IMR-90 (cell line): ENCODE results near the gene FOXP1. TPM values are rescaled to one million over a fixed set of nuclear protein-coding genes. Genes with fewer than 3 reads are reported as not detected.
A peak's percentile ranks its signal among the peaks of the same experiment; 100 is the strongest.

ENCODE experiments used
- ATAC-seq: fragments of 200-7000 bp; cut with Tn5 transposase; 2 replicates; pipeline ENCODE4 v1.9.1; 2020; ENCODE audit warnings: low read depth, mild to moderate bottlenecking, moderate library complexity
- BruUV-seq: library from RNA; stranded (reverse); fragments of 400-500 nt; replicated peaks from 2 replicates; lab custom pipeline; 2021; lab: Mats Ljungman, UMichigan
- CTCF ChIA-PET: fragments of 300-600 bp; formaldehyde crosslinking; extraction: SDS; loops from one replicate; lab custom pipeline; 2021; ENCODE audit warnings: antibody characterized with exemption; lab: Yijun Ruan, JAX
- POLR2A ChIA-PET: fragments of 300-600 bp; sonication (Branson Sonifier 250); formaldehyde crosslinking; loops from one replicate; lab custom pipeline; 2022; ENCODE audit warnings: antibody characterized with exemption; ENCODE audit not compliant: unreplicated experiment; lab: Charles Lee
- DNase-seq: peaks from one replicate; pipeline ENCODE4 v3.0.0; 2013
- H2AFZ ChIP-seq: replicated peaks from 2 replicates; pipeline ENCODE3; 2013; ENCODE audit warnings: low read length, mild to moderate bottlenecking; ENCODE audit not compliant: poor library complexity
- H2AK5ac ChIP-seq: 2 replicates; pipeline ENCODE4 v1.6.1; 2013; ENCODE audit warnings: low read depth, low read length, inconsistent platforms
- H2AK9ac ChIP-seq: replicated peaks from 2 replicates; pipeline ENCODE3; 2013; ENCODE audit warnings: mild to moderate bottlenecking, low read depth, low read length, moderate library complexity; ENCODE audit not compliant: poor library complexity
- H2BK120ac ChIP-seq: 2 replicates; pipeline ENCODE4 v1.6.1; 2013; ENCODE audit warnings: low read depth, low read length, inconsistent platforms
- H2BK15ac ChIP-seq: 3 replicates; pipeline ENCODE4 v1.6.1; 2013; ENCODE audit warnings: low read depth, low read length, inconsistent platforms
- H2BK20ac ChIP-seq: 2 replicates; pipeline ENCODE4 v1.6.1; 2013; ENCODE audit warnings: low read depth, mild to moderate bottlenecking, inconsistent platforms, low read length, moderate library complexity
- H2BK5ac ChIP-seq: 2 replicates; pipeline ENCODE4 v1.6.1; 2013; ENCODE audit warnings: mild to moderate bottlenecking, low read depth, low read length, inconsistent platforms; ENCODE audit not compliant: poor library complexity, severe bottlenecking
- H3K14ac ChIP-seq: replicated peaks from 2 replicates; pipeline ENCODE4 v1.6.1; 2013; ENCODE audit warnings: low read depth, low read length, inconsistent platforms
- H3K18ac ChIP-seq: 2 replicates; pipeline ENCODE4 v1.6.1; 2013; ENCODE audit warnings: low read depth, low read length, control low read depth
- H3K23ac ChIP-seq: 2 replicates; pipeline ENCODE4 v1.6.1; 2013; ENCODE audit warnings: low read depth, low read length, inconsistent platforms
- H3K27ac ChIP-seq: 2 replicates; pipeline ENCODE4 v1.5.1; 2013; ENCODE audit warnings: mild to moderate bottlenecking, control low read depth, low read length; ENCODE audit not compliant: insufficient read depth
- H3K27me3 ChIP-seq: 2 replicates; pipeline ENCODE4 v1.6.1; 2013; ENCODE audit warnings: low read length; ENCODE audit not compliant: control insufficient read depth, insufficient read depth
- H3K36me3 ChIP-seq: 2 replicates; pipeline ENCODE4 v1.6.1; 2013; ENCODE audit warnings: low read length, mixed read lengths; ENCODE audit not compliant: control insufficient read depth, insufficient read depth
- H3K4ac ChIP-seq: 2 replicates; pipeline ENCODE4 v1.6.1; 2013; ENCODE audit warnings: low read depth, low read length, inconsistent platforms
- H3K4me1 ChIP-seq: 2 replicates; pipeline ENCODE4 v1.6.1; 2013; ENCODE audit warnings: low read length, mixed read lengths; ENCODE audit not compliant: control insufficient read depth, insufficient read depth
- H3K4me2 ChIP-seq: 2 replicates; pipeline ENCODE4 v1.6.1; 2013; ENCODE audit warnings: low read depth, mild to moderate bottlenecking, control low read depth, low read length, moderate library complexity
- H3K4me3 ChIP-seq: 2 replicates; pipeline ENCODE4 v1.5.1; 2013; ENCODE audit warnings: low read depth, mild to moderate bottlenecking, control low read depth, low read length, moderate library complexity; ENCODE audit not compliant: insufficient read depth
- H3K56ac ChIP-seq: 2 replicates; pipeline ENCODE4 v1.6.1; 2013; ENCODE audit warnings: low read length, inconsistent platforms; ENCODE audit not compliant: insufficient read depth; ENCODE audit errors: extremely low read depth
- H3K79me1 ChIP-seq, 2 experiments: 2 replicates each; pipeline ENCODE4 v1.6.1; 2013; ENCODE audit warnings: low read length in 2 of 2, inconsistent platforms in 1 of 2, low read depth in 1 of 2
- H3K9ac ChIP-seq: 2 replicates; pipeline ENCODE4 v1.6.1; 2013; ENCODE audit warnings: low read depth, low read length, control low read depth
- H3K9me1 ChIP-seq: 2 replicates; pipeline ENCODE4 v1.6.1; 2013; ENCODE audit warnings: low read length, inconsistent platforms; ENCODE audit not compliant: insufficient read depth
- H3K9me3 ChIP-seq: 2 replicates; pipeline ENCODE4 v1.6.1; 2013; ENCODE audit warnings: low read length; ENCODE audit not compliant: control insufficient read depth, insufficient read depth
- H4K20me1 ChIP-seq: 2 replicates; pipeline ENCODE4 v1.6.1; 2013; ENCODE audit warnings: low read length, inconsistent platforms; ENCODE audit not compliant: insufficient read depth
- H4K5ac ChIP-seq: 2 replicates; pipeline ENCODE4 v1.6.1; 2013; ENCODE audit warnings: mild to moderate bottlenecking, low read depth, low read length, control low read depth
- H4K8ac ChIP-seq, 2 experiments: 2 replicates each; pipeline ENCODE4 v1.6.1; 2013; ENCODE audit warnings: low read depth in 2 of 2, low read length in 2 of 2, control low read depth in 1 of 2, inconsistent platforms in 1 of 2
- H4K91ac ChIP-seq: 2 replicates; pipeline ENCODE4 v1.6.1; 2013; ENCODE audit warnings: low read depth, low read length, inconsistent platforms; ENCODE audit not compliant: insufficient read depth
- CEBPB ChIP-seq: IDR thresholded peaks from 2 replicates; pipeline ENCODE4 v1.6.1; 2012; ENCODE audit warnings: low read depth, low read length, improper control_type of control experiment
- CHD1 ChIP-seq: IDR thresholded peaks from 2 replicates; pipeline ENCODE4 v1.6.1; 2012; ENCODE audit warnings: low read depth, low read length, improper control_type of control experiment
- CTCF ChIP-seq: conservative IDR thresholded peaks from 2 replicates; pipeline ENCODE4 v1.5.1; 2012; ENCODE audit warnings: mild to moderate bottlenecking, low read depth, low read length, improper control_type of control experiment
- MAFK ChIP-seq: IDR thresholded peaks from 2 replicates; pipeline ENCODE4 v1.6.1; 2012; ENCODE audit warnings: low read depth, low read length, improper control_type of control experiment
- MAZ ChIP-seq: IDR thresholded peaks from 2 replicates; pipeline ENCODE4 v1.6.1; 2012; ENCODE audit warnings: low read depth, mild to moderate bottlenecking, low read length, improper control_type of control experiment, moderate library complexity, borderline replicate concordance
- MXI1 ChIP-seq: IDR thresholded peaks from 2 replicates; pipeline ENCODE4 v1.6.1; 2012; ENCODE audit warnings: low read depth, mild to moderate bottlenecking, low read length, moderate library complexity, borderline replicate concordance
- RAD21 ChIP-seq: IDR thresholded peaks from 2 replicates; pipeline ENCODE4 v1.6.1; 2012; ENCODE audit warnings: low read length, improper control_type of control experiment
- RCOR1 ChIP-seq: IDR thresholded peaks from 2 replicates; pipeline ENCODE4 v1.6.1; 2012; ENCODE audit warnings: mild to moderate bottlenecking, low read length, improper control_type of control experiment; ENCODE audit not compliant: insufficient replicate concordance
- RFX5 ChIP-seq: IDR thresholded peaks from 2 replicates; pipeline ENCODE4 v1.8.0; 2012; ENCODE audit warnings: low read depth, mild to moderate bottlenecking, low read length, moderate library complexity
- SMC3 ChIP-seq: fragments of 150-350 bp; IDR thresholded peaks from 2 replicates; pipeline ENCODE4 v1.6.1; 2016; ENCODE audit warnings: low read depth, mild to moderate bottlenecking, antibody characterized with exemption, low read length, moderate library complexity
- USF2 ChIP-seq: fragments of 150-350 bp; IDR thresholded peaks from 2 replicates; pipeline ENCODE4 v1.6.1; 2017; ENCODE audit warnings: mild to moderate bottlenecking, antibody characterized with exemption, low read length, low read depth
- WGBS, 2 experiments: methylation state at CpG; one replicate each; pipeline versions ENCODE4 v1.1.5 to v1.1.7; 2013; ENCODE audit warnings: missing lambda C conversion rate in 2 of 2; ENCODE audit not compliant: insufficient read length in 1 of 2; ENCODE audit errors: extremely low coverage in 2 of 2; 5-methylcytosine and 5-hydroxymethylcytosine counted together
- dilution Hi-C: fragments of 300-500 bp; cut with HindIII; formaldehyde crosslinking; loops from one replicate; pipeline ENCODE4 v1.14.3; 2018; ENCODE audit warnings: low sequenced_read_pairs; ENCODE audit not compliant: unreplicated experiment
- in situ Hi-C: fragments of 300-500 bp; cut with MboI; formaldehyde crosslinking; loops from 3 replicates; pipeline ENCODE4 v1.14.3; 2019; ENCODE audit warnings: low sequenced_read_pairs, inconsistent platforms, mixed read lengths
- intact Hi-C: fragments of 100-400 bp; cut with micrococcal nuclease; formaldehyde crosslinking; loops from 2 replicates; pipeline ENCODE4 v1.10.0; 2022
- polyA plus RNA-seq, 3 experiments: library from polyadenylated mRNA; depleted of rRNA; stranded (reverse); fragments of >200 nt; gene quantifications; 2 replicates each; pipeline ENCODE4 v1.2.3, GENCODE V29; 2012; ENCODE audit warnings: low replicate concordance in 1 of 3
- total RNA-seq: library from RNA; depleted of rRNA; stranded (reverse); fragments of >200 nt; gene quantifications from 2 replicates; pipeline ENCODE4 v1.2.3, GENCODE V29; 2012

Gene FOXP1
- total and polyA plus RNA-seq, 2 of the 4 experiments (the other 2 are of a cell fraction), result 37.0 to 132 TPM

- Histone ChIP-seq H3K27ac (peak overlapping the region; percentile 16; the same call in 1 of the 2 replicates), H3K23ac (peak overlapping the region; percentile 66; the same call in 1 of the 2 replicates), H2AFZ (no peak overlapping the region), H4K20me1 (no peaks in the 10 kb centered on the region), H4K8ac (peak overlapping the region in 1 of 2 experiments; percentile 78; a peak in 2 of 4 replicates), H2BK20ac (peak overlapping the region; percentile 73; the same call in 1 of the 2 replicates), H4K5ac (peak overlapping the region; percentile 52; the same call in 1 of the 2 replicates), H2AK5ac (0 out of 2 replicates have a peak overlapping the region, but pooled peaks have one; percentile 52), H3K56ac (no peak overlapping the region), H3K9me1 (no peaks in the 10 kb centered on the region), H3K18ac (peak overlapping the region; percentile 92), H2AK9ac (no peak overlapping the region), H3K27me3 (no peaks in the 10 kb centered on the region), H3K4ac (peak overlapping the region; percentile 38; the same call in 1 of the 2 replicates), H3K9me3 (0 out of 2 replicates have a peak, but pooled peaks cover 2% of the 10 kb centered on the region), H3K36me3 (no peaks in the 10 kb centered on the region), H2BK5ac (peak overlapping the region; percentile 74), H2BK15ac (peak overlapping the region; percentile 29; the same call in 2 of the 3 replicates), H3K14ac (peak overlapping the region; percentile 62; the same call in 1 of the 2 replicates), H3K4me2 (peak overlapping the region; percentile 97), H3K9ac (peak overlapping the region; percentile 49; the same call in 1 of the 2 replicates), H4K91ac (no peak overlapping the region), H3K79me1 (peaks cover 9 to 39% of the 10 kb centered on the region in 2 experiments; a peak in 3 of 4 replicates), H2BK120ac (peak overlapping the region; percentile 71; the same call in 1 of the 2 replicates), H3K4me3 (no peak overlapping the region), H3K4me1 (peaks cover 14% of the 10 kb centered on the region)
- CTCF ChIA-PET, result interaction anchor here (0.7 to 1.0 kb wide), 4 partner anchors 24 to 730 kb away, joined by 3 to 6 read pairs (median 4); no protein-coding TSS in a partner anchor
- no CpG with 5 or more reads among the region's 7 CpGs for WGBS, 2 experiments
- TF ChIP-seq RAD21 (peak; percentile 82), CEBPB (no peak), MAZ (no peak), MAFK (no peak), SMC3 (peak; percentile 64), RFX5 (no peak), MXI1 (no peak), CHD1 (no peak), RCOR1 (no peak), CTCF (peak; percentile 79), USF2 (no peak)
- in situ Hi-C loops, result loop anchor here (10.0 kb wide), 2 partner anchors 451 to 591 kb away; no protein-coding TSS in a partner anchor
- POLR2A ChIA-PET, result interaction anchor here (0.5 kb wide), 1 partner anchor 465 kb away, joined by 3 read pairs; no protein-coding TSS in a partner anchor
- no TSS peak for BruUV-seq
- ATAC-seq (no peak), DNase-seq (peak; percentile 66)
- dilution Hi-C loops, result no loop called here
- intact Hi-C loops, result loop anchor here (1.0 to 10.0 kb wide), 8 partner anchors 67 to 1036 kb away; no protein-coding TSS in a partner anchor
These were observed 2.6 kb upstream of the FOXP1 start for GRCh38 chr3:71585887-71586809.
